ENCODE results near the gene LMOD3. TPM values are rescaled to one million over a fixed set of nuclear protein-coding genes. Genes with fewer than 3 reads are reported as not detected.

The LMOD3 gene
- total and polyA plus RNA-seq, 12 donors = 0.03 to 0.14 (median 0.08) TPM; not detected in 6

- no peak for DNase-seq
- Histone ChIP-seq H3K36me3 (replicated peaks in 1 of 2) (no peaks in the 10 kb centered on the region), H3K27me3 (no peaks in the 10 kb centered on the region), H3K4me3 (no peak overlapping the region), H3K4me1 (replicated peaks in 1 of 2) (no peaks in the 10 kb centered on the region), H3K9me3 (replicated peaks in 1 of 3) (no peaks in the 10 kb centered on the region), H3K27ac (no peak overlapping the region)
- intact Hi-C loops (cut with DNase I) = no loop called here
- TF ChIP-seq CTCF (IDR thresholded peaks at IDR 0.05) (no peak), POLR2A (IDR thresholded peaks at IDR 0.05) (no peak)
- 78 to 95% (median 87%) methylated on average over 2 of the region's 2 CpGs for WGBS, 4 donors
Observed at GRCh38 chr3:69137412-69137811, 15.0 kb upstream of the LMOD3 start.

- TF ChIP-seq POLR2A (IDR thresholded peaks at IDR 0.05) (no peak), CTCF (IDR thresholded peaks at IDR 0.05) (no peak)
- H3K4me1 ChIP-seq (replicated peaks in 1 of 2) = no peaks in the 10 kb centered on the region
- H3K27ac ChIP-seq = no peak overlapping the region
- no peaks in the 10 kb centered on the region for H3K27me3 ChIP-seq
- H3K9me3 ChIP-seq (replicated peaks in 1 of 3) = no peaks in the 10 kb centered on the region
- H3K36me3 ChIP-seq (replicated peaks in 1 of 2) = no peaks in the 10 kb centered on the region
- no peak overlapping the region for H3K4me3 ChIP-seq
- intact Hi-C loops (cut with DNase I) = no loop called here
- no peak for DNase-seq
Observed at GRCh38 chr3:69137005-69137404, 14.6 kb upstream of the LMOD3 start.

GRCh38 chr3:69130689-69131088 is 8.3 kb upstream of the LMOD3 start:
- Histone ChIP-seq H3K27me3 (no peaks in the 10 kb centered on the region), H3K27ac (no peak overlapping the region), H3K4me1 (replicated peaks in 1 of 2) (no peaks in the 10 kb centered on the region), H3K4me3 (no peak overlapping the region), H3K36me3 (replicated peaks in 1 of 2) (no peaks in the 10 kb centered on the region), H3K9me3 (replicated peaks in 1 of 3) (no peaks in the 10 kb centered on the region)
- DNase-seq = no peak
- intact Hi-C loops (cut with DNase I) = no loop called here
- no peak for TF ChIP-seq CTCF (IDR thresholded peaks at IDR 0.05)
- no peak for TF ChIP-seq POLR2A (IDR thresholded peaks at IDR 0.05)

GRCh38 chr3:69129531-69129930 is 7.1 kb upstream of the LMOD3 start:
- Histone ChIP-seq H3K9me3 (replicated peaks in 1 of 3) (no peaks in the 10 kb centered on the region), H3K27ac (no peak overlapping the region), H3K4me1 (replicated peaks in 1 of 2) (no peaks in the 10 kb centered on the region), H3K27me3 (no peaks in the 10 kb centered on the region), H3K36me3 (replicated peaks in 1 of 2) (no peaks in the 10 kb centered on the region), H3K4me3 (no peak overlapping the region)
- intact Hi-C loops (cut with DNase I) = no loop called here
- DNase-seq = no peak
- no peak for TF ChIP-seq POLR2A (IDR thresholded peaks at IDR 0.05)
- no peak for TF ChIP-seq CTCF (IDR thresholded peaks at IDR 0.05)
- WGBS, 4 donors = 5 to 11% (median 8%) methylated on average over 1 of the region's 1 CpG

Measured in adrenal gland (tissue), 12 donors.